K562 (cell line): ENCODE data around the gene PKLR. TPM values are rescaled to one million over a fixed set of nuclear protein-coding genes. Genes with fewer than 3 reads are reported as not detected.

Experiments used
- BCOR ChIP-seq: fragments of 450-650 bp; IDR thresholded peaks from 2 replicates; pipeline ENCODE4 v1.6.1; 2016
- BRD9 ChIP-seq: fragments of 450-650 bp; IDR thresholded peaks from 2 replicates; pipeline ENCODE4 v1.6.1; 2018; ENCODE audit warnings: low read depth; ENCODE audit not compliant: partially characterized antibody
- CBFA2T2 ChIP-seq: fragments of 450-650 bp; conservative IDR thresholded peaks from 2 replicates; pipeline ENCODE4 v1.6.1; 2017; ENCODE audit warnings: mild to moderate bottlenecking
- CBX5 ChIP-seq: IDR thresholded peaks from 2 replicates; pipeline ENCODE4 v1.6.1; 2014; ENCODE audit warnings: low read depth, borderline replicate concordance
- CHCHD3 ChIP-seq: fragments of 250-450 bp; sonication (Bioruptor Pico); IDR thresholded peaks from 2 replicates; pipeline ENCODE4 v2.1.2; 2022; ENCODE audit warnings: mild to moderate bottlenecking
- CTBP1 ChIP-seq: fragments of 450-650 bp; IDR thresholded peaks from 2 replicates; pipeline ENCODE4 v1.6.1; 2016; ENCODE audit warnings: borderline replicate concordance
- GABPA ChIP-seq: fragments of 200-800 bp; sonication (Bioruptor generic); conservative IDR thresholded peaks from 2 replicates; pipeline ENCODE4 v1.6.1; 2016; ENCODE audit warnings: low read depth, missing genetic modification characterization, missing compliant biosample characterization
- HNRNPH1 ChIP-seq: fragments of 200-400 bp; formaldehyde crosslinking; optimal IDR thresholded peaks from 2 replicates; pipeline ENCODE3; 2017; ENCODE audit warnings: low read depth, mild to moderate bottlenecking, low read length, moderate library complexity
- NONO ChIP-seq, 2 experiments: fragments of 200-400 bp in 1 of 2; fragments of 450-650 bp in 1 of 2; formaldehyde crosslinking in 1 of 2; IDR thresholded peaks; 2 replicates each; pipeline ENCODE4 v1.6.1; 2017; ENCODE audit warnings: low read depth in 2 of 2, mild to moderate bottlenecking in 2 of 2, moderate library complexity in 2 of 2, low read length in 1 of 2
- SAP30 ChIP-seq: fragments of 200-600 bp; sonication (generic); IDR thresholded peaks from 2 replicates; pipeline ENCODE4 v1.6.1; 2012; ENCODE audit warnings: borderline replicate concordance, low read depth, mild to moderate bottlenecking, moderate library complexity, low read length, control low read depth, inconsistent platforms; ENCODE audit not compliant: insufficient read depth, poor library complexity, severe bottlenecking
- SMAD4 ChIP-seq: fragments of 250-450 bp; sonication (Bioruptor Pico); conservative IDR thresholded peaks from 2 replicates; pipeline ENCODE4 v1.8.0; 2021; ENCODE audit warnings: inconsistent platforms, mild to moderate bottlenecking, moderate library complexity
- TAF15 ChIP-seq: fragments of 200-400 bp; formaldehyde crosslinking; IDR thresholded peaks from 2 replicates; pipeline ENCODE4 v1.6.1; 2017; ENCODE audit warnings: mild to moderate bottlenecking, low read depth, low read length, moderate library complexity
- TARDBP ChIP-seq: fragments of 450-650 bp; IDR thresholded peaks from 2 replicates; pipeline ENCODE4 v1.6.1; 2016
- TRIM28 ChIP-seq: fragments of 450-650 bp; IDR thresholded peaks from 2 replicates; pipeline ENCODE4 v1.6.1; 2017
- ZNF124 ChIP-seq: sonication (generic); formaldehyde crosslinking; IDR thresholded peaks from 2 replicates; pipeline ENCODE4 v1.8.1; 2022; ENCODE audit warnings: missing genetic modification reagents
- ZNF140 ChIP-seq: fragments of 250-450 bp; sonication (Bioruptor Pico); IDR thresholded peaks from 2 replicates; pipeline ENCODE4 v1.8.0; 2021; ENCODE audit warnings: moderate library complexity, mild to moderate bottlenecking, inconsistent platforms
- ZNF184 ChIP-seq: sonication (generic); formaldehyde crosslinking; IDR thresholded peaks from 2 replicates; pipeline ENCODE4 v1.5.0; 2020; ENCODE audit warnings: missing genetic modification reagents
- ZNF24 ChIP-seq: fragments of 450-650 bp; IDR thresholded peaks from 2 replicates; pipeline ENCODE4 v1.6.1; 2016
- ZNF316 ChIP-seq: fragments of 450-650 bp; IDR thresholded peaks from 2 replicates; pipeline ENCODE4 v1.6.1; 2016
- ZNF41 ChIP-seq: fragments of 250-450 bp; sonication (Bioruptor Pico); conservative IDR thresholded peaks from 2 replicates; pipeline ENCODE4 v1.4.0; 2020; ENCODE audit warnings: mild to moderate bottlenecking
- ZNF583 ChIP-seq: fragments of 250-450 bp; sonication (Bioruptor Pico); IDR thresholded peaks from 2 replicates; pipeline ENCODE4 v1.4.0; 2020
- ZNF76 ChIP-seq: fragments of 250-450 bp; sonication (Bioruptor Pico); IDR thresholded peaks from 2 replicates; pipeline ENCODE4 v1.4.0; 2020; ENCODE audit warnings: mild to moderate bottlenecking, moderate library complexity, borderline replicate concordance
- ZNF79 ChIP-seq: fragments of 250-450 bp; sonication (Bioruptor Pico); IDR thresholded peaks from 2 replicates; pipeline ENCODE4 v1.4.0; 2020; ENCODE audit warnings: low read depth, mild to moderate bottlenecking, moderate library complexity
- polyA plus RNA-seq, 8 experiments: library from polyadenylated mRNA; depleted of rRNA in 4 of 8; stranded (reverse) in 5 of 8; unstranded in 3 of 8; fragments of >200 nt; fragmentation: Nextera tagmentation in 2 of 8; fragmentation: Illumina TruSeq in 1 of 8; extraction: Ambion mirVana in 2 of 8; extraction: Trizol in 1 of 8; gene quantifications; 2 replicates each; pipeline versions ENCODE4 v1.2.1 to v1.2.3, GENCODE V29; 2011 to 2014; ENCODE audit warnings: inconsistent platforms in 1 of 8, missing spikeins in 1 of 8
- total RNA-seq, 7 experiments: library from RNA; depleted of rRNA in 6 of 7; stranded (reverse); fragments of >200 nt in 6 of 7; fragmentation: Illumina TruSeq in 2 of 7; extraction: Trizol in 2 of 7; gene quantifications; 2 replicates each; pipeline versions ENCODE4 v1.2.1 to v1.2.3, GENCODE V29; 2011 to 2021; ENCODE audit warnings: low replicate concordance in 1 of 7
- TF ChIP-seq, protein P1 (sequence below): fragments of 450-650 bp; IDR thresholded peaks from 2 replicates; pipeline ENCODE4 v1.6.1; 2016
- TF ChIP-seq, protein P2 (sequence below), 2 experiments: fragments of 450-650 bp; conservative IDR thresholded peaks; 2 replicates each; pipeline ENCODE4 v1.6.1; 2017; ENCODE audit warnings: mild to moderate bottlenecking in 2 of 2, moderate library complexity in 2 of 2
- TF ChIP-seq, protein P3 (sequence below): fragments of 250-450 bp; sonication (Bioruptor Pico); IDR thresholded peaks from 2 replicates; pipeline ENCODE4 v1.5.0; 2022; ENCODE audit warnings: mild to moderate bottlenecking
- TF ChIP-seq, protein P4 (sequence below): sonication (generic); formaldehyde crosslinking; IDR thresholded peaks from 2 replicates; pipeline ENCODE4 v1.8.1; 2022; ENCODE audit warnings: missing genetic modification reagents

The PKLR gene
- total and polyA plus RNA-seq, 9 of the 15 experiments (the other 6 are each of a cell fraction or from before 2014, with no cell fraction given): 10.7 to 78.4 (median 38.2) TPM

DNA sequence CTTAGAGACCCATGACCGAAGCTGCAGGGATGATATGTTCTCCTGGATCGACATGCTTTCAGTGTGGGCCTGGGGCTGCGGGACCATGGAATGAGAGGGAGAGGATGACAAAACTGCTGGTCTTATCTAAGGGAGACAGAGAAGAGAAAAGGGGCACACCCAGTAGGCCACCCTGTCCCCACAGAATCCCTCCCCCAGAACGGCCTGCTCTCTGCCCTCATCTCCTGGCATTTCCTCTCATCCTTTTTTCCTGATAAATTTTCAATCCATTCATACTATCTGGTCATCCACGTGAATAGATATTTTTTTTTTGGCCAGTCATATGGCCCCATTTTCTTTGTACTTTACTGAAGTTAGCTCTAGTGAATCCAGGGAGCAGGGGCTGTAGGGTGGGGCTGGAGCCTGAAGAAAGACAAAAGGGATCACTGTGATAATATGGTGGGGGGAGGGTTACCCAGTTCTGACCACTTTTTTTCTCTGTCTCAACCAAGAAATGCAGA lies at the start of gene PKLR (continued):
- TF ChIP-seq SMAD4 (CRISPR knock-in tag) (no peak), TAF15 (no peak), ZNF583 (CRISPR knock-in tag) (no peak), CBX5 (no peak), ZNF140 (CRISPR knock-in tag) (no peak), ZNF76 (CRISPR knock-in tag) (no peak), SAP30 (no peak), BRD9 (peak; percentile 39), GABPA (no peak), ZNF79 (CRISPR knock-in tag) (no peak), CTBP1 (no peak; the same call in 1 of the 2 replicates), BCOR (no peak), ZNF41 (CRISPR knock-in tag) (no peak), ZNF316 (no peak), NONO (IDR thresholded peaks at IDR 0.05; ENCODE audit: low read depth in 2 of 2, low read length in 1 of 2) (no peak), HNRNPH1 (no peak), TRIM28 (no peak), ZNF124 (CRISPR knock-in tag) (no peak), CHCHD3 (no peak), ZNF184 (CRISPR knock-in tag) (no peak), TARDBP (no peak), CBFA2T2 (peak; percentile 60), ZNF24 (no peak)
- TF ChIP-seq, protein P1, sequence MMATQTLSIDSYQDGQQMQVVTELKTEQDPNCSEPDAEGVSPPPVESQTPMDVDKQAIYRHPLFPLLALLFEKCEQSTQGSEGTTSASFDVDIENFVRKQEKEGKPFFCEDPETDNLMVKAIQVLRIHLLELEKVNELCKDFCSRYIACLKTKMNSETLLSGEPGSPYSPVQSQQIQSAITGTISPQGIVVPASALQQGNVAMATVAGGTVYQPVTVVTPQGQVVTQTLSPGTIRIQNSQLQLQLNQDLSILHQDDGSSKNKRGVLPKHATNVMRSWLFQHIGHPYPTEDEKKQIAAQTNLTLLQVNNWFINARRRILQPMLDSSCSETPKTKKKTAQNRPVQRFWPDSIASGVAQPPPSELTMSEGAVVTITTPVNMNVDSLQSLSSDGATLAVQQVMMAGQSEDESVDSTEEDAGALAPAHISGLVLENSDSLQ: no peak
- TF ChIP-seq, protein P2, sequence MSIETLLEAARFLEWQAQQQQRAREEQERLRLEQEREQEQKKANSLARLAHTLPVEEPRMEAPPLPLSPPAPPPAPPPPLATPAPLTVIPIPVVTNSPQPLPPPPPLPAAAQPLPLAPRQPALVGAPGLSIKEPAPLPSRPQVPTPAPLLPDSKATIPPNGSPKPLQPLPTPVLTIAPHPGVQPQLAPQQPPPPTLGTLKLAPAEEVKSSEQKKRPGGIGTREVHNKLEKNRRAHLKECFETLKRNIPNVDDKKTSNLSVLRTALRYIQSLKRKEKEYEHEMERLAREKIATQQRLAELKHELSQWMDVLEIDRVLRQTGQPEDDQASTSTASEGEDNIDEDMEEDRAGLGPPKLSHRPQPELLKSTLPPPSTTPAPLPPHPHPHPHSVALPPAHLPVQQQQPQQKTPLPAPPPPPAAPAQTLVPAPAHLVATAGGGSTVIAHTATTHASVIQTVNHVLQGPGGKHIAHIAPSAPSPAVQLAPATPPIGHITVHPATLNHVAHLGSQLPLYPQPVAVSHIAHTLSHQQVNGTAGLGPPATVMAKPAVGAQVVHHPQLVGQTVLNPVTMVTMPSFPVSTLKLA (conservative IDR thresholded peaks at IDR 0.05): peak in 1 of 2 experiments; percentile 47; a peak in 1 of 4 replicates
- TF ChIP-seq, protein P3, sequence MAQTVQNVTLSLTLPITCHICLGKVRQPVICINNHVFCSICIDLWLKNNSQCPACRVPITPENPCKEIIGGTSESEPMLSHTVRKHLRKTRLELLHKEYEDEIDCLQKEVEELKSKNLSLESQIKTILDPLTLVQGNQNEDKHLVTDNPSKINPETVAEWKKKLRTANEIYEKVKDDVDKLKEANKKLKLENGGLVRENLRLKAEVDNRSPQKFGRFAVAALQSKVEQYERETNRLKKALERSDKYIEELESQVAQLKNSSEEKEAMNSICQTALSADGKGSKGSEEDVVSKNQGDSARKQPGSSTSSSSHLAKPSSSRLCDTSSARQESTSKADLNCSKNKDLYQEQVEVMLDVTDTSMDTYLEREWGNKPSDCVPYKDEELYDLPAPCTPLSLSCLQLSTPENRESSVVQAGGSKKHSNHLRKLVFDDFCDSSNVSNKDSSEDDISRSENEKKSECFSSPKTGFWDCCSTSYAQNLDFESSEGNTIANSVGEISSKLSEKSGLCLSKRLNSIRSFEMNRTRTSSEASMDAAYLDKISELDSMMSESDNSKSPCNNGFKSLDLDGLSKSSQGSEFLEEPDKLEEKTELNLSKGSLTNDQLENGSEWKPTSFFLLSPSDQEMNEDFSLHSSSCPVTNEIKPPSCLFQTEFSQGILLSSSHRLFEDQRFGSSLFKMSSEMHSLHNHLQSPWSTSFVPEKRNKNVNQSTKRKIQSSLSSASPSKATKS (CRISPR knock-in tag): no peak
- TF ChIP-seq, protein P4, sequence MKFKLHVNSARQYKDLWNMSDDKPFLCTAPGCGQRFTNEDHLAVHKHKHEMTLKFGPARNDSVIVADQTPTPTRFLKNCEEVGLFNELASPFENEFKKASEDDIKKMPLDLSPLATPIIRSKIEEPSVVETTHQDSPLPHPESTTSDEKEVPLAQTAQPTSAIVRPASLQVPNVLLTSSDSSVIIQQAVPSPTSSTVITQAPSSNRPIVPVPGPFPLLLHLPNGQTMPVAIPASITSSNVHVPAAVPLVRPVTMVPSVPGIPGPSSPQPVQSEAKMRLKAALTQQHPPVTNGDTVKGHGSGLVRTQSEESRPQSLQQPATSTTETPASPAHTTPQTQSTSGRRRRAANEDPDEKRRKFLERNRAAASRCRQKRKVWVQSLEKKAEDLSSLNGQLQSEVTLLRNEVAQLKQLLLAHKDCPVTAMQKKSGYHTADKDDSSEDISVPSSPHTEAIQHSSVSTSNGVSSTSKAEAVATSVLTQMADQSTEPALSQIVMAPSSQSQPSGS (CRISPR knock-in tag): no peak
